ENCODE results near the gene BAZ1A. TPM values are rescaled to one million over a fixed set of nuclear protein-coding genes. Genes with fewer than 3 reads are reported as not detected.

The BAZ1A gene
- total and polyA plus RNA-seq, 2 donors (not counting 1 experiment from before 2014, with no cell fraction given) = 18.8 to 36.8 TPM

DNA sequence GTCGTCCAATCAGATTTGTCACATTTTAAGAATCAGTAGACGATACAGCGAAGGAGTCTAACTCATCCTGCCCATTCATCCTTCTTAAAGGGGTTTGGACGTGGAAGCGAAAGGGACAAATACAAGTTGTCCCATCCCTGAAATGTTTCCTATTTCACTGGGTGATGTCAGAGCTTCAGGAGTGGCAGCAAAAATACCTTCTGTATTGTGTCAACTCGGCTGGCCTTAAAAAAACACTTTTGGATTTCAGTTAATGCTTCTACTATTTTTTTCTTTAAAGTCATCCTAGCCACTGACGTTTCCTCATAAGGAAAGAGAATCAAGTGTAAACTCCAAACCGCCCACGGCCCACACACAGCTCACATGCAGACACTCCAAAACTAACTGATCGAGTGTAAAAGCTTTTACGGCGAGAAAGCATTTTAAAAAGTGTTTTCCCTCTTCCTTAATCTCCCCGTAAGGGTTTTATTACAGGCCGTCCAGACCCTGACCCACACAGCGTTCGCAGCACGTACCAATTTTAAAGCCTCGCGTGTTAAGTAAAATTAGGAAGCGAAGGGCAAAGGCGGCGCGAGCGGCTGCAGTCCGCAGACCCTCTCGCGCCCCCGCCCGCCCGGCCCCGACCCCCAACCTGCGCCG is 161.4 kb downstream of the BAZ1A start:
- Mint-ChIP-seq H3K27me3 (no peaks in the 10 kb centered on the region), H3K9me3 (ENCODE audit: insufficient read depth) (no peaks in the 10 kb centered on the region), H3K4me1 (peaks cover 29% of the 10 kb centered on the region), H3K4me3 (peak overlapping the region; percentile 94), H3K27ac (peak overlapping the region; percentile 94)
- ChIA-PET CTCF (interaction anchor here (0.8 to 3.0 kb wide), 3 partner anchors 9 to 1101 kb away, joined by 3 to 18 read pairs (median 14); no protein-coding TSS in a partner anchor), POLR2A (interaction anchor here (1.5 to 1.8 kb wide), 2 partner anchors 161 to 268 kb away, joined by 9 to 11 read pairs; partner anchors contain the start of genes BAZ1A and SRP54)
- Histone ChIP-seq H2AFZ (ENCODE audit: insufficient read depth, low read depth, low read length, poor library complexity, severe bottlenecking) (peak overlapping the region; percentile 87), H4K20me1 (ENCODE audit: control insufficient read depth, insufficient read depth, low read length, poor library complexity, severe bottlenecking) (no peaks in the 10 kb centered on the region), H3K4me3 (ENCODE audit: control extremely low read depth in 1 of 5, extremely low read depth in 1 of 5, insufficient read depth in 1 of 5, low read depth in 2 of 5, low read length in 4 of 5) (peak overlapping the region; percentile 61 to 91 (median 81)), H3K36me3 (replicated peaks in 1 of 2; ENCODE audit: control extremely low read depth in 1 of 2, control insufficient read depth in 1 of 2, extremely low read depth in 1 of 2, insufficient read depth in 2 of 2, low read length in 1 of 2) (peaks cover 6 to 12% of the 10 kb centered on the region in 2 experiments), H3K27ac (ENCODE audit: low read length in 2 of 2) (peak overlapping the region; percentile 75 to 87), H3K27me3 (replicated peaks in 1 of 4; ENCODE audit: control extremely low read depth in 1 of 4, control insufficient read depth in 3 of 4, insufficient read depth in 4 of 4, low read length in 3 of 4) (no peaks in the 10 kb centered on the region), H3K9me3 (ENCODE audit: control extremely low read depth in 1 of 3, control insufficient read depth in 2 of 3, insufficient read depth in 1 of 3, low read length in 2 of 3) (no peaks in the 10 kb centered on the region), H3K79me2 (ENCODE audit: control insufficient read depth, insufficient read depth, low read length) (no peaks in the 10 kb centered on the region), H3K9ac (ENCODE audit: low read length) (peak overlapping the region; percentile 84), H3K4me2 (replicated peaks; ENCODE audit: low read depth, low read length, poor library complexity, severe bottlenecking) (peak overlapping the region; percentile 79), H3K4me1 (ENCODE audit: control insufficient read depth in 2 of 2, insufficient read depth in 2 of 2, low read length in 2 of 2) (peaks cover 11 to 15% of the 10 kb centered on the region in 2 donors)
- no peak for DNase-seq
- no peak for ATAC-seq (ENCODE audit: low read depth)
- WGBS (ENCODE audit: insufficient coverage) = 2% methylated on average over 25 of the region's 33 CpGs
- TF ChIP-seq, protein P1, sequence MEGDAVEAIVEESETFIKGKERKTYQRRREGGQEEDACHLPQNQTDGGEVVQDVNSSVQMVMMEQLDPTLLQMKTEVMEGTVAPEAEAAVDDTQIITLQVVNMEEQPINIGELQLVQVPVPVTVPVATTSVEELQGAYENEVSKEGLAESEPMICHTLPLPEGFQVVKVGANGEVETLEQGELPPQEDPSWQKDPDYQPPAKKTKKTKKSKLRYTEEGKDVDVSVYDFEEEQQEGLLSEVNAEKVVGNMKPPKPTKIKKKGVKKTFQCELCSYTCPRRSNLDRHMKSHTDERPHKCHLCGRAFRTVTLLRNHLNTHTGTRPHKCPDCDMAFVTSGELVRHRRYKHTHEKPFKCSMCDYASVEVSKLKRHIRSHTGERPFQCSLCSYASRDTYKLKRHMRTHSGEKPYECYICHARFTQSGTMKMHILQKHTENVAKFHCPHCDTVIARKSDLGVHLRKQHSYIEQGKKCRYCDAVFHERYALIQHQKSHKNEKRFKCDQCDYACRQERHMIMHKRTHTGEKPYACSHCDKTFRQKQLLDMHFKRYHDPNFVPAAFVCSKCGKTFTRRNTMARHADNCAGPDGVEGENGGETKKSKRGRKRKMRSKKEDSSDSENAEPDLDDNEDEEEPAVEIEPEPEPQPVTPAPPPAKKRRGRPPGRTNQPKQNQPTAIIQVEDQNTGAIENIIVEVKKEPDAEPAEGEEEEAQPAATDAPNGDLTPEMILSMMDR (IDR thresholded peaks at IDR 0.05) = no peak
- TF ChIP-seq EZH2 (IDR thresholded peaks at IDR 0.05; ENCODE audit: borderline replicate concordance, insufficient read depth, low read depth, low read length, poor library complexity, severe bottlenecking) = no peak
- intact Hi-C loops (cut with micrococcal nuclease) = loop anchor here (1.0 to 10.0 kb wide), 7 partner anchors 10 to 408 kb away; partner anchors contain the start of genes FAM177A1, PPP2R3C, SNX6 and SPTSSA
